ENCODE data around the gene COL19A1.

- no peak for TF ChIP-seq POLR2A (IDR thresholded peaks at IDR 0.05)
- TF ChIP-seq CTCF (IDR thresholded peaks at IDR 0.05): no peak
- TF ChIP-seq POLR2AphosphoS5 (IDR thresholded peaks at IDR 0.05): no peak
Measured at GRCh38 chr6:69935079-69935478, 68.7 kb downstream of the COL19A1 start.

Data from prostate gland (tissue), 2 donors.